Endothelial cell of umbilical vein (primary cell): ENCODE data around the gene RCOR1. TPM values are rescaled to one million over a fixed set of nuclear protein-coding genes. Genes with fewer than 3 reads are reported as not detected.

Source experiments
- BruUV-seq: library from RNA; stranded (reverse); fragments of 400-500 nt; replicated peaks from 2 replicates; lab custom pipeline; 2021; lab: Mats Ljungman, UMichigan
- CTCF ChIA-PET: fragments of 300-600, 350-600 bp; sonication (Branson Sonifier 250); formaldehyde crosslinking; loops from one replicate; lab custom pipeline; 2021; ENCODE audit warnings: antibody characterized with exemption, inconsistent platforms; lab: Charles Lee
- POLR2A ChIA-PET: fragments of 300-600, 350-600 bp; sonication (Branson Sonifier 250); formaldehyde crosslinking; loops from one replicate; lab custom pipeline; 2021; ENCODE audit warnings: antibody characterized with exemption, inconsistent platforms; lab: Charles Lee
- DNase-seq: peaks from one replicate; pipeline ENCODE4 v3.0.0-alpha.2; 2011; ENCODE audit warnings: low read depth, low spot score
- FAIRE-seq: peaks from 2 replicates; lab custom pipeline; 2011; peaks lifted over from hg19 to GRCh38; lab: Jason Lieb, UNC
- H2AFZ ChIP-seq: 2 replicates; pipeline ENCODE4 v1.6.0; 2012; ENCODE audit warnings: low read depth, low read length, control low read depth, inconsistent platforms
- H3K27ac ChIP-seq: 2 replicates; pipeline ENCODE4 v1.5.1; 2011; ENCODE audit warnings: low read depth, mild to moderate bottlenecking, control low read depth, low read length, moderate library complexity; ENCODE audit not compliant: insufficient read depth
- H3K27me3 ChIP-seq, 2 experiments: 2 replicates each; pipeline versions ENCODE4 v1.6.0 to v1.6.1; 2011; ENCODE audit warnings: low read length in 2 of 2, mixed read lengths in 1 of 2; ENCODE audit not compliant: control insufficient read depth in 2 of 2, insufficient read depth in 2 of 2
- H3K36me3 ChIP-seq, 2 experiments: 2 replicates in 1 of 2; 3 replicates in 1 of 2; pipeline ENCODE4 v1.5.1; 2011; ENCODE audit warnings: low read length in 2 of 2, mild to moderate bottlenecking in 1 of 2, moderate library complexity in 1 of 2; ENCODE audit not compliant: control insufficient read depth in 2 of 2, insufficient read depth in 2 of 2; ENCODE audit errors: extremely low read depth in 1 of 2
- H3K4me1 ChIP-seq: 3 replicates; pipeline ENCODE4 v1.5.1; 2011; ENCODE audit warnings: mild to moderate bottlenecking, low read length; ENCODE audit not compliant: control insufficient read depth, insufficient read depth; ENCODE audit errors: extremely low read depth
- H3K4me2 ChIP-seq: 2 replicates; pipeline ENCODE4 v1.6.1; 2011; ENCODE audit warnings: low read length, control low read depth, mixed read lengths; ENCODE audit not compliant: insufficient read depth
- H3K4me3 ChIP-seq, 3 experiments: fragments of 200-600 bp in 1 of 3; sonication (generic), shearing (Covaris generic) in 1 of 3; replicated peaks in 1 of 3; 2 replicates each; pipeline ENCODE4 v1.5.1; 2011 to 2016; ENCODE audit warnings: control low read depth in 3 of 3, low read length in 3 of 3, mild to moderate bottlenecking in 2 of 3, inconsistent platforms in 1 of 3, low read depth in 1 of 3, moderate library complexity in 1 of 3; ENCODE audit not compliant: insufficient read depth in 1 of 3
- H3K79me2 ChIP-seq: 2 replicates; pipeline ENCODE4 v1.6.0; 2012; ENCODE audit warnings: low read length, inconsistent platforms; ENCODE audit not compliant: control insufficient read depth, insufficient read depth
- H3K9ac ChIP-seq: replicated peaks from 2 replicates; pipeline ENCODE3; 2011; ENCODE audit warnings: low read length, control low read depth; ENCODE audit not compliant: insufficient read depth; ENCODE audit errors: extremely low read depth
- H3K9me1 ChIP-seq: replicated peaks from 3 replicates; pipeline ENCODE4 v1.6.0; 2011; ENCODE audit warnings: mild to moderate bottlenecking, low read length; ENCODE audit not compliant: control insufficient read depth, insufficient read depth; ENCODE audit errors: extremely low read depth
- H3K9me3 ChIP-seq: replicated peaks from 2 replicates; pipeline ENCODE4 v1.5.1; 2012; ENCODE audit warnings: low read length, inconsistent platforms; ENCODE audit not compliant: control insufficient read depth, insufficient read depth
- H4K20me1 ChIP-seq: replicated peaks from 2 replicates; pipeline ENCODE3; 2011; ENCODE audit warnings: mild to moderate bottlenecking, low read length; ENCODE audit not compliant: control insufficient read depth, insufficient read depth; ENCODE audit errors: extremely low read depth
- CTCF ChIP-seq, 2 donors: IDR thresholded peaks; 1 replicate in 1 of 2; 2 replicates in 1 of 2; pipeline ENCODE4 v1.5.1; 2011; ENCODE audit warnings: low read length in 2 of 2, mild to moderate bottlenecking in 2 of 2, moderate library complexity in 2 of 2, control low read depth in 1 of 2, inconsistent platforms in 1 of 2, low read depth in 1 of 2; ENCODE audit not compliant: insufficient read depth in 1 of 2; ENCODE audit errors: extremely low read depth in 1 of 2
- EZH2 ChIP-seq: IDR thresholded peaks from 2 replicates; pipeline ENCODE4 v1.6.1; 2012; ENCODE audit warnings: borderline replicate concordance, low read depth, mild to moderate bottlenecking, moderate library complexity, low read length, inconsistent platforms; ENCODE audit not compliant: severe bottlenecking
- FOS ChIP-seq: IDR thresholded peaks from 2 replicates; pipeline ENCODE4 v1.6.1; 2011; ENCODE audit warnings: mild to moderate bottlenecking, low read length, moderate library complexity, borderline replicate concordance; ENCODE audit not compliant: insufficient read depth
- GATA2 ChIP-seq: IDR thresholded peaks from 2 replicates; pipeline ENCODE4 v1.7.0; 2011; ENCODE audit warnings: low read depth, mild to moderate bottlenecking, moderate library complexity, mixed read lengths, low read length; ENCODE audit not compliant: insufficient read length, insufficient read depth
- JUN ChIP-seq: IDR thresholded peaks from 2 replicates; pipeline ENCODE4 v1.6.1; 2011; ENCODE audit warnings: borderline replicate concordance, low read depth; ENCODE audit not compliant: insufficient read length, insufficient read depth
- MAX ChIP-seq: IDR thresholded peaks from 2 replicates; pipeline ENCODE4 v1.6.1; 2011; ENCODE audit not compliant: insufficient read depth, insufficient read length
- MYC ChIP-seq: IDR thresholded peaks from one replicate; pipeline ENCODE4 v1.6.1; 2011; ENCODE audit warnings: mild to moderate bottlenecking, low read depth, low read length
- POLR2A ChIP-seq: IDR thresholded peaks from 2 replicates; pipeline ENCODE4 v1.6.1; 2012; ENCODE audit warnings: low read depth, mild to moderate bottlenecking, control low read depth, low read length
- POLR2AphosphoS5 ChIP-seq: IDR thresholded peaks from 2 replicates; pipeline ENCODE4 v1.6.1; 2012; ENCODE audit warnings: low read depth, mild to moderate bottlenecking, control low read depth, low read length, moderate library complexity; ENCODE audit not compliant: insufficient read depth
- dilution Hi-C: fragments of 300-500 bp; cut with MboI; formaldehyde crosslinking; loops from one replicate; pipeline ENCODE4 v1.15.0; 2019; ENCODE audit warnings: low sequenced_read_pairs; ENCODE audit not compliant: extremely low pct_ligation_motif_present
- intact Hi-C: fragments of 100-400 bp; cut with micrococcal nuclease; formaldehyde crosslinking; loops from one replicate; pipeline ENCODE4 v1.10.0; 2022
- polyA plus RNA-seq, 4 experiments: library from polyadenylated mRNA; depleted of rRNA in 3 of 4; stranded (reverse) in 3 of 4; unstranded in 1 of 4; fragments of >200 nt; gene quantifications; 2 replicates each; pipeline versions ENCODE4 v1.2.1 to v1.2.3, GENCODE V29; 2011 to 2012; ENCODE audit warnings: missing spikeins in 1 of 4
- total RNA-seq: library from RNA; stranded (reverse); gene quantifications from 2 replicates; pipeline ENCODE4 v1.2.3, GENCODE V29; 2021

RCOR1 gene
- total and polyA plus RNA-seq, 2 donors (not counting 3 experiments of a cell fraction or from before 2014, with no cell fraction given): 15.6 to 32.2 TPM

GRCh38 chr14:102696332-102696731, 103.9 kb downstream of the RCOR1 start:
- ChIA-PET POLR2A (interaction anchor here (0.5 to 0.6 kb wide), 2 partner anchors 12 to 68 kb away, joined by 4 read pairs; no protein-coding TSS in a partner anchor), CTCF (interaction anchor here (0.7 to 5.0 kb wide), 8 partner anchors 9 to 222 kb away, joined by 3 to 77 read pairs (median 4); no protein-coding TSS in a partner anchor)
- Histone ChIP-seq H3K4me1 (peaks cover 18% of the 10 kb centered on the region), H3K27me3 (no peaks in the 10 kb centered on the region), H3K36me3 (no peaks in the 10 kb centered on the region), H3K79me2 (peaks cover 43% of the 10 kb centered on the region), H3K9ac (no peak overlapping the region), H3K4me3 (no peak overlapping the region), H3K4me2 (no peak overlapping the region), H3K9me1 (no peaks in the 10 kb centered on the region), H2AFZ (no peak overlapping the region), H3K27ac (no peak overlapping the region), H4K20me1 (peaks cover 2% of the 10 kb centered on the region), H3K9me3 (no peaks in the 10 kb centered on the region)
- dilution Hi-C loops: no loop called here
- no peak for FAIRE-seq
- DNase-seq: no peak
- no TSS peak for BruUV-seq
- intact Hi-C loops: no loop called here
- TF ChIP-seq JUN (no peak), GATA2 (no peak), POLR2AphosphoS5 (no peak), POLR2A (no peak), MYC (no peak), CTCF (IDR thresholded peaks at IDR 0.05; ENCODE audit: extremely low read depth in 1 of 2, insufficient read depth in 1 of 2, low read depth in 1 of 2, low read length in 2 of 2) (no peak), MAX (no peak), FOS (no peak), EZH2 (no peak)
